K562 (cell line): ENCODE data around the gene EIF3K. TPM values are rescaled to one million over a fixed set of nuclear protein-coding genes. Genes with fewer than 3 reads are reported as not detected.

ENCODE experiments used
- ATAC-seq: fragments of 200-7000 bp; cut with Tn5 transposase; 3 replicates; pipeline ENCODE4 v1.9.1; 2020; ENCODE audit warnings: moderate library complexity
- BruUV-seq: library from RNA; stranded (reverse); fragments of 400-500 nt; replicated peaks from 2 replicates; lab custom pipeline; 2021; lab: Mats Ljungman, UMichigan
- CTCF ChIA-PET: fragments of 300-600 bp; formaldehyde crosslinking; extraction: SDS; loops from one replicate; lab custom pipeline; 2021; ENCODE audit warnings: low intra/inter-chr PET ratio; lab: Yijun Ruan, JAX
- POLR2A ChIA-PET: fragments of 300-600, 350-650 bp; sonication (Branson Sonifier 250); formaldehyde crosslinking; extraction: SDS; loops from one replicate; lab custom pipeline; 2021; ENCODE audit warnings: antibody characterized with exemption, inconsistent platforms; lab: Yijun Ruan, JAX
- DNase-seq, 4 experiments: peaks; one replicate each; pipeline versions ENCODE4 v3.0.0 to v3.0.0-alpha.2; 2011 to 2018; ENCODE audit warnings: low spot score in 3 of 4, mixed read lengths in 3 of 4; ENCODE audit errors: extremely low read depth in 1 of 4
- FAIRE-seq: peaks from 2 replicates; lab custom pipeline; 2011; peaks lifted over from hg19 to GRCh38; lab: Jason Lieb, UNC
- H2AFZ ChIP-seq: 2 replicates; pipeline ENCODE4 v1.6.0; 2011; ENCODE audit warnings: low read depth, low read length, control low read depth, inconsistent platforms
- H3K27ac ChIP-seq: fragments of 200-600 bp; 3 replicates; pipeline ENCODE4 v1.8.0; 2011; ENCODE audit warnings: low read depth, mild to moderate bottlenecking, control low read depth, inconsistent platforms, low read length, moderate library complexity, mixed read lengths; ENCODE audit errors: extremely low read depth
- H3K27me3 ChIP-seq, 2 experiments: fragments of 300-600 bp in 1 of 2; 2 replicates in 1 of 2; 3 replicates in 1 of 2; pipeline versions ENCODE4 v1.6.0 to v1.8.0; 2011; ENCODE audit warnings: inconsistent platforms in 2 of 2, low read length in 2 of 2, mild to moderate bottlenecking in 1 of 2, mixed read lengths in 1 of 2, moderate library complexity in 1 of 2; ENCODE audit not compliant: control insufficient read depth in 2 of 2, insufficient read depth in 2 of 2
- H3K36me3 ChIP-seq: fragments of 300-600 bp; 3 replicates; pipeline ENCODE4 v1.8.0; 2011; ENCODE audit warnings: mild to moderate bottlenecking, low read length, inconsistent platforms; ENCODE audit not compliant: control insufficient read depth, insufficient read depth
- H3K4me1 ChIP-seq, 2 experiments: fragments of 200-600 bp in 1 of 2; replicated peaks in 1 of 2; 2 replicates in 1 of 2; 3 replicates in 1 of 2; pipeline versions ENCODE4 v1.5.1 to v1.8.0; 2011; ENCODE audit warnings: inconsistent platforms in 2 of 2, low read length in 2 of 2, mild to moderate bottlenecking in 1 of 2, mixed read lengths in 1 of 2, moderate library complexity in 1 of 2; ENCODE audit not compliant: control insufficient read depth in 2 of 2, insufficient read depth in 2 of 2
- H3K4me2 ChIP-seq: 2 replicates; pipeline ENCODE4 v1.6.1; 2011; ENCODE audit warnings: low read length, control low read depth, inconsistent platforms, mixed read lengths; ENCODE audit not compliant: insufficient read depth
- H3K4me3 ChIP-seq: fragments of 200-600 bp; sonication (generic), shearing (Covaris generic); 2 replicates; pipeline ENCODE4 v1.5.1; 2016; ENCODE audit warnings: control low read depth, inconsistent platforms
- H3K79me2 ChIP-seq: fragments of 200-600 bp; 3 replicates; pipeline ENCODE4 v1.8.0; 2011; ENCODE audit warnings: low read length, inconsistent platforms; ENCODE audit not compliant: control insufficient read depth, insufficient read depth
- H3K9ac ChIP-seq, 2 experiments: 2 replicates each; pipeline versions ENCODE4 v1.6.0 to v1.6.1; 2011; ENCODE audit warnings: low read depth in 2 of 2, low read length in 2 of 2, control low read depth in 1 of 2, inconsistent platforms in 1 of 2, mild to moderate bottlenecking in 1 of 2, mixed read lengths in 1 of 2; ENCODE audit not compliant: insufficient read depth in 1 of 2
- H3K9me1 ChIP-seq: one replicate; pipeline ENCODE4 v1.6.0; 2011; ENCODE audit warnings: inconsistent platforms, mild to moderate bottlenecking, low read length, moderate library complexity; ENCODE audit not compliant: control insufficient read depth, insufficient read depth
- H3K9me3 ChIP-seq: replicated peaks from 2 replicates; pipeline ENCODE4 v1.5.1; 2011; ENCODE audit warnings: low read depth, low read length, inconsistent platforms; ENCODE audit not compliant: control insufficient read depth, insufficient read depth
- H4K20me1 ChIP-seq: replicated peaks from 2 replicates; pipeline ENCODE4 v1.6.1; 2011; ENCODE audit warnings: low read length, inconsistent platforms, mixed read lengths; ENCODE audit not compliant: control insufficient read depth, insufficient read depth
- E2F1 ChIP-seq: sonication (generic); formaldehyde crosslinking; IDR thresholded peaks from 2 replicates; pipeline ENCODE4 v1.8.1; 2023; ENCODE audit warnings: mild to moderate bottlenecking, missing genetic modification reagents, moderate library complexity
- PRDM10 ChIP-seq: fragments of 450-650 bp; IDR thresholded peaks from 2 replicates; pipeline ENCODE4 v1.6.1; 2018; ENCODE audit not compliant: partially characterized antibody
- SRSF1 ChIP-seq: fragments of 200-400 bp; formaldehyde crosslinking; IDR thresholded peaks from 2 replicates; pipeline ENCODE4 v1.6.1; 2017; ENCODE audit warnings: mild to moderate bottlenecking, low read depth, low read length, moderate library complexity
- WGBS: fragments of 100-300 bp; shearing (Covaris generic); methylation state at CpG from one replicate; pipeline ENCODE4 v1.1.6; 2016; ENCODE audit warnings: low coverage, mixed read lengths; ENCODE audit not compliant: insufficient coverage; ENCODE audit errors: missing lambda C conversion rate; 5-methylcytosine and 5-hydroxymethylcytosine counted together
- in situ Hi-C: fragments of 300-500 bp; cut with MboI; formaldehyde crosslinking; loops from 4 replicates; pipeline ENCODE4 v1.15.0; 2018; ENCODE audit warnings: inconsistent platforms, mixed read lengths
- intact Hi-C: fragments of 100-400 bp; cut with micrococcal nuclease; formaldehyde crosslinking; loops from 2 replicates; pipeline ENCODE4 v1.14.2; 2022
- polyA plus RNA-seq, 8 experiments: library from polyadenylated mRNA; depleted of rRNA in 4 of 8; stranded (reverse) in 5 of 8; unstranded in 3 of 8; fragments of >200 nt; fragmentation: Nextera tagmentation in 2 of 8; fragmentation: Illumina TruSeq in 1 of 8; extraction: Ambion mirVana in 2 of 8; extraction: Trizol in 1 of 8; gene quantifications; 2 replicates each; pipeline versions ENCODE4 v1.2.1 to v1.2.3, GENCODE V29; 2011 to 2014; ENCODE audit warnings: inconsistent platforms in 1 of 8, missing spikeins in 1 of 8
- total RNA-seq, 7 experiments: library from RNA; depleted of rRNA in 6 of 7; stranded (reverse); fragments of >200 nt in 6 of 7; fragmentation: Illumina TruSeq in 2 of 7; extraction: Trizol in 2 of 7; gene quantifications; 2 replicates each; pipeline versions ENCODE4 v1.2.1 to v1.2.3, GENCODE V29; 2011 to 2021; ENCODE audit warnings: low replicate concordance in 1 of 7

Gene EIF3K
- total and polyA plus RNA-seq, 9 of the 15 experiments (the other 6 are each of a cell fraction or from before 2014, with no cell fraction given) = 387 to 1,827 (median 733) TPM

DNA sequence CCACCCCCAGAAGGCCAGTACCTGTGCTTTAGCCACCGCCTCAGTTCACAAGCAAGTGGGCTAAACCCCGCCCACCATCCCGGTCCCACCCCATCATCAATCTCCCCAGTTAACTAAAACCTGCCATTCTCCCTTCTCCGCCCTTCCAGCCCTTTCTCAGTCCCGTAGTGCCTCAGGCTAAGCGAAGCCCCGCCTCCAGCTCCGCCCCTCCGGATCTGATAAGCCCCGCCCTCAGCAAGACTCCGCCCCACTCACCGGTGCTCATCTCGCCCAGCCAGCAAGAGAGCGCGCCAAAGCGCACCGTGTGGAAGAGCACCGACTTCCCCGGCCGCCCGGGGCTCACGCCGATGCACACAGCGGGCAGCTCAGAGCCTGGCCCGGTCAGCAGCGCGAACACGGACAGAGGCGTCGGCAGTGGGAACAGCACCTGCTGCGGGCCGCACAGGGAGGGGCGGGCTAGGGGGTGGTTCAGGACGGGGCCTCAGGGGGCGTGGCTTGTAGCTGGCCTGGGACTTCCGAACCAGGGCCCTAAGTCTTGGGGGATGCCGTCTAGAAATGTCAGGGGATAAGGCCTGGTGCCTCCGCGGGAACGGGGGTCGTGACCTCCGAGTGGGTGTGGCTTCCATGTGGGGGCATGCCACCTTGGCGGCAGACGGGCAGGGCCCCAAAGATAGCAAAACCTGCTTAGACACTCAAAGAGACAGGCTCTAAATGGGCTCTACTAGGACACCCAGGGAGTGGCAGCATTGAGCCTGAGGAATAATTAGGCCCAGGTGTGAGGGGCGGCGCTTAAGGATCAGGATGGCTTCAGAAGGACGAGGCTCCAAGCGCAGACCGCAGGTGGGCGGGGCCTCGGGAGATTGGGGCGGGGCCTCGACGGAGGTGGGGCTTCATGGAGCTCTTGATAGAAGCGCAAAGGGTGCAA lies 22.7 kb upstream of the EIF3K start:
- in situ Hi-C loops (no loop called here), intact Hi-C loops (loop anchor here (2.0 kb wide), 1 partner anchor 40 kb away; no protein-coding TSS in a partner anchor)
- Histone ChIP-seq H3K9me3 (no peaks in the 10 kb centered on the region), H3K27ac (no peak overlapping the region), H3K4me3 (peak overlapping the region; percentile 50), H4K20me1 (no peaks in the 10 kb centered on the region), H2AFZ (peak overlapping the region; percentile 94), H3K4me2 (peak overlapping the region; percentile 77), H3K27me3 (no peaks in the 10 kb centered on the region), H3K36me3 (no peaks in the 10 kb centered on the region), H3K9ac (peak overlapping the region in 1 of 2 experiments; percentile 92; a peak in 2 of 4 replicates), H3K9me1 (no peaks in the 10 kb centered on the region), H3K4me1 (peaks cover 10 to 26% of the 10 kb centered on the region in 2 experiments; a peak in 4 of 5 replicates), H3K79me2 (no peaks in the 10 kb centered on the region)
- FAIRE-seq (peak; percentile 99), ATAC-seq (peak; percentile 99), DNase-seq (peak; percentile 95 to 97 (median 97))
- no TSS peak for BruUV-seq
- 2% methylated on average over 36 of the region's 55 CpGs for WGBS
- ChIA-PET CTCF (no interaction called here), POLR2A (interaction anchor here (0.5 to 1.2 kb wide), 10 partner anchors 9 to 335 kb away, joined by 3 to 8 read pairs (median 3); partner anchors contain the start of genes ACTN4, EIF3K, MRPS12 and NFKBIB)
- no peak for TF ChIP-seq SRSF1
- TF ChIP-seq PRDM10 = peak; percentile 82
- TF ChIP-seq E2F1 = peak; percentile 89
